HepG2 (cell line): ENCODE results near the gene PPP1R7. TPM values are rescaled to one million over a fixed set of nuclear protein-coding genes. Genes with fewer than 3 reads are reported as not detected.

Experiments
- ATRX ChIP-seq: sonication (generic); formaldehyde crosslinking; IDR thresholded peaks from 2 replicates; pipeline ENCODE4 v1.4.0; 2020; ENCODE audit warnings: missing genetic modification reagents, borderline replicate concordance
- ERF ChIP-seq: IDR thresholded peaks from 2 replicates; pipeline ENCODE4 v1.6.1; 2018; ENCODE audit warnings: missing biosample characterization, missing genetic modification reagents
- ETS1 ChIP-seq: sonication (generic); formaldehyde crosslinking; IDR thresholded peaks from 2 replicates; pipeline ENCODE4 v1.4.0; 2020; ENCODE audit warnings: missing genetic modification reagents
- GRHL1 ChIP-seq: sonication (generic); formaldehyde crosslinking; conservative IDR thresholded peaks from 2 replicates; pipeline ENCODE4 v1.8.0; 2022; ENCODE audit warnings: missing genetic modification reagents
- KLF12 ChIP-seq: sonication (generic); formaldehyde crosslinking; IDR thresholded peaks from 2 replicates; pipeline ENCODE4 v1.4.0; 2020; ENCODE audit warnings: missing genetic modification reagents, borderline replicate concordance
- NRL ChIP-seq: sonication (generic); formaldehyde crosslinking; IDR thresholded peaks from 2 replicates; pipeline ENCODE4 v1.5.0; 2020; ENCODE audit warnings: missing genetic modification reagents, mild to moderate bottlenecking, moderate library complexity, borderline replicate concordance
- PRDM15 ChIP-seq: sonication (generic); formaldehyde crosslinking; IDR thresholded peaks from 2 replicates; pipeline ENCODE4 v1.4.0; 2020; ENCODE audit warnings: missing genetic modification reagents
- RFX3 ChIP-seq: IDR thresholded peaks from 2 replicates; pipeline ENCODE4 v1.6.1; 2016; ENCODE audit warnings: missing biosample characterization, missing genetic modification reagents
- ZBTB1 ChIP-seq: sonication (generic); formaldehyde crosslinking; IDR thresholded peaks from 2 replicates; pipeline ENCODE4 v1.4.0; 2020; ENCODE audit warnings: missing genetic modification reagents, borderline replicate concordance
- ZFP91 ChIP-seq: sonication (generic); formaldehyde crosslinking; IDR thresholded peaks from 2 replicates; pipeline ENCODE4 v1.9.0; 2022; ENCODE audit warnings: missing genetic modification reagents, mild to moderate bottlenecking, borderline replicate concordance
- ZFY ChIP-seq: sonication (generic); formaldehyde crosslinking; IDR thresholded peaks from 2 replicates; pipeline ENCODE4 v1.4.0; 2020; ENCODE audit warnings: missing genetic modification reagents
- ZMYM3 ChIP-seq: sonication (generic); formaldehyde crosslinking; IDR thresholded peaks from 2 replicates; pipeline ENCODE4 v1.5.1; 2020; ENCODE audit warnings: mild to moderate bottlenecking, missing genetic modification reagents
- ZNF20 ChIP-seq: sonication (generic); formaldehyde crosslinking; IDR thresholded peaks from 2 replicates; pipeline ENCODE4 v1.4.0; 2020; ENCODE audit warnings: mild to moderate bottlenecking, moderate library complexity, missing genetic modification reagents
- ZNF276 ChIP-seq: sonication (generic); formaldehyde crosslinking; IDR thresholded peaks from 2 replicates; pipeline ENCODE4 v1.4.0; 2020; ENCODE audit warnings: mild to moderate bottlenecking, low read depth, missing genetic modification reagents
- ZNF354B ChIP-seq: sonication (generic); formaldehyde crosslinking; IDR thresholded peaks from 2 replicates; pipeline ENCODE4 v1.8.0; 2022; ENCODE audit warnings: mild to moderate bottlenecking, missing genetic modification reagents
- ZNF768 ChIP-seq: sonication (generic); formaldehyde crosslinking; IDR thresholded peaks from 2 replicates; pipeline ENCODE4 v1.4.0; 2020; ENCODE audit warnings: missing genetic modification reagents
- ZNF784 ChIP-seq: sonication (generic); formaldehyde crosslinking; IDR thresholded peaks from 2 replicates; pipeline ENCODE4 v1.5.1; 2020; ENCODE audit warnings: missing genetic modification reagents, mild to moderate bottlenecking, borderline replicate concordance
- ZNF878 ChIP-seq: sonication (generic); formaldehyde crosslinking; IDR thresholded peaks from 2 replicates; pipeline ENCODE4 v1.8.1; 2023; ENCODE audit warnings: mild to moderate bottlenecking, missing genetic modification reagents, moderate library complexity
- polyA plus RNA-seq, 8 experiments: library from polyadenylated mRNA; depleted of rRNA in 3 of 8; stranded (reverse) in 7 of 8; unstranded in 1 of 8; fragments of >200 nt; fragmentation: Illumina TruSeq in 4 of 8; extraction: Trizol in 4 of 8; gene quantifications; 2 replicates each; pipeline versions ENCODE4 v1.2.1 to v1.2.3, GENCODE V29; 2011 to 2016; ENCODE audit warnings: low read depth in 4 of 8, missing spikeins in 1 of 8, mixed read lengths in 1 of 8; ENCODE audit not compliant: insufficient read depth in 1 of 8
- total RNA-seq, 5 experiments: library from RNA; depleted of rRNA; stranded (reverse); fragments of >200 nt; fragmentation: Illumina TruSeq; extraction: Trizol; gene quantifications; 2 replicates each; pipeline ENCODE4 v1.2.3, GENCODE V29; 2016; ENCODE audit warnings: low read depth in 1 of 5

PPP1R7 gene
- total and polyA plus RNA-seq, 2 of the 13 experiments (the other 11 are each of a cell fraction or from before 2014, with no cell fraction given): 33.3 to 67.9 TPM

GRCh38 chr2:241102239-241102803 lies 47.9 kb upstream of the PPP1R7 start, which contains the start of gene MTERF4 (continued):
- TF ChIP-seq ETS1 (CRISPR knock-in tag): no peak
- peak; percentile 93 for TF ChIP-seq ZMYM3 (CRISPR knock-in tag)
- peak; percentile 97 for TF ChIP-seq KLF12
- TF ChIP-seq ZNF354B (CRISPR knock-in tag): 0 out of 2 replicates have a peak, but pooled peaks have one; percentile 16
- peak; percentile 99 for TF ChIP-seq ZFP91 (CRISPR knock-in tag)
- TF ChIP-seq ERF (CRISPR knock-in tag): peak; percentile 100
- no peak for TF ChIP-seq GRHL1 (CRISPR knock-in tag)
- TF ChIP-seq PRDM15: peak; percentile 86
- 0 out of 2 replicates have a peak, but pooled peaks have one; percentile 89 for TF ChIP-seq ZNF276 (CRISPR knock-in tag)
- peak; percentile 70; the same call in 1 of the 2 replicates for TF ChIP-seq ZNF20 (CRISPR knock-in tag)
- peak; percentile 100 for TF ChIP-seq ZNF784 (CRISPR knock-in tag)
- peak; percentile 99; the same call in 1 of the 2 replicates for TF ChIP-seq NRL (CRISPR knock-in tag)
- peak; percentile 97 for TF ChIP-seq ZNF878 (CRISPR knock-in tag)
- TF ChIP-seq ZBTB1 (CRISPR knock-in tag): peak; percentile 83
- TF ChIP-seq RFX3 (CRISPR knock-in tag): no peak; the same call in 1 of the 2 replicates
- peak; percentile 95 for TF ChIP-seq ZNF768 (CRISPR knock-in tag)
- peak; percentile 98 for TF ChIP-seq ZFY
- TF ChIP-seq ATRX (CRISPR knock-in tag): no peak
